ENCODE data around the gene NT5C1B. TPM values are rescaled to one million over a fixed set of nuclear protein-coding genes. Genes with fewer than 3 reads are reported as not detected.

Gene NT5C1B
- total RNA-seq, 4 donors from 2014 or later, result not detected

DNA sequence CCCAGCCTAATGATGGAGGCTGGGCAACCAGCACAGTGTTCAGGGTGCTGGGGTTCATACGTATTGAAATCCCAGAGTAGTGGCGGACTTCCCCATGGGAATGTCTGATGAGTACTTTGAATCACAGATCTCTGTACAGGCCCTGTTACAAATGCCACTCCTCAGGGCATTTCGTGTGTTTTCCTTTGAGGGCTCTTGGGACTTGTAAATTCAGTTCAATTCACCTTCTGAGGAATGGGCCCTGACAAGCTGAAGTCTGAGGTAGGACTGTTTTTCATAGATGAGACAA lies 28.6 kb downstream of the NT5C1B start:
- DNase-seq, result no peak
- Histone ChIP-seq H3K9me3 (no peaks in the 10 kb centered on the region), H3K4me1 (peaks cover 0 to 10% of the 10 kb centered on the region in 2 donors), H3K27me3 (no peaks in the 10 kb centered on the region), H3K27ac (peak overlapping the region; percentile 89 to 98), H3K4me3 (peak overlapping the region; percentile 62 to 87), H3K36me3 (no peaks in the 10 kb centered on the region)
- TF ChIP-seq, protein P1, sequence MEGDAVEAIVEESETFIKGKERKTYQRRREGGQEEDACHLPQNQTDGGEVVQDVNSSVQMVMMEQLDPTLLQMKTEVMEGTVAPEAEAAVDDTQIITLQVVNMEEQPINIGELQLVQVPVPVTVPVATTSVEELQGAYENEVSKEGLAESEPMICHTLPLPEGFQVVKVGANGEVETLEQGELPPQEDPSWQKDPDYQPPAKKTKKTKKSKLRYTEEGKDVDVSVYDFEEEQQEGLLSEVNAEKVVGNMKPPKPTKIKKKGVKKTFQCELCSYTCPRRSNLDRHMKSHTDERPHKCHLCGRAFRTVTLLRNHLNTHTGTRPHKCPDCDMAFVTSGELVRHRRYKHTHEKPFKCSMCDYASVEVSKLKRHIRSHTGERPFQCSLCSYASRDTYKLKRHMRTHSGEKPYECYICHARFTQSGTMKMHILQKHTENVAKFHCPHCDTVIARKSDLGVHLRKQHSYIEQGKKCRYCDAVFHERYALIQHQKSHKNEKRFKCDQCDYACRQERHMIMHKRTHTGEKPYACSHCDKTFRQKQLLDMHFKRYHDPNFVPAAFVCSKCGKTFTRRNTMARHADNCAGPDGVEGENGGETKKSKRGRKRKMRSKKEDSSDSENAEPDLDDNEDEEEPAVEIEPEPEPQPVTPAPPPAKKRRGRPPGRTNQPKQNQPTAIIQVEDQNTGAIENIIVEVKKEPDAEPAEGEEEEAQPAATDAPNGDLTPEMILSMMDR (IDR thresholded peaks at IDR 0.05), result no peak
- no peak for TF ChIP-seq POLR2A (IDR thresholded peaks at IDR 0.05)
- intact Hi-C loops (cut with DNase I; ENCODE audit: low total_unique reads), result no loop called here

DNA sequence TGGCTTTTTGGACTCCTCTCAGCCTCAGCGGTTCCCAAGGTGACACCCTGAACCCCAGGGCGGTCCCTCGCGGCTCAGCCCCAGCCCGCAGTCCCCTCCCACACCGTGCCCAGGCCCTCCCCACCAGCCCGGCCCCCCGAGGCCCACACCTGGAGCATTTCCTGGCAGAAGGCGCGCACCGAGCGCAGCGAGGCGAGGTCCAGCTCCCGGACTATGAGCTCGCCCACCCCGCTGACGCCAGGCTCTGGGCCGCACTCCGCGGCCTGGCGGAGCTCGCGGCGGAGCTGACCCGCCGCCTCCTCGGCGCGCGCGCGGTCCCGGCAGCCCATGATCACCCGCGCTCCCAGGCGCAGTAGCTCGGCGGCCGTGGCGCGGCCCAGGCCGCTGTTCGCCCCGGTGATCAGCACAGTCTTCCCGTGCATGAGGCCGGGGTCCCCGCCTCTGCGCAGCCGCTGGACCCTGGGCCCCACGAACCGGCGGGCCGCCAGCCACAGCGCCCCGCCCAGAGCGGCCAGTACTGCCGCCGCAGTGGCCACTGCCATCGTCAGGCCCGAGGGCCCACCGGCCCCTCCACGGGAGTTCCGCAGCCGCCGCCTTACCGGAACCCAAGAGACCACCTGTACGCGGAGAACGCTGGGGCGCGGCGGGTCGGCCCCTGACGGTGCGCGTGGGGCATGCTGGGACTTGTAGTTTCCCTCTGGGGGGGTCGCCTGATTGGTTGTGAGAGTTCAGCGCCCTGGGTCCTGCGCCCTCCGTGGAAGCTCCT lies 29.2 kb downstream of the NT5C1B start, which contains the start of gene RDH14:
RDH14 (minus strand) TSS at position 623 of the 766 bp plus-strand sequence; CDS start at position 542, 81 bp downstream.
- H3K27me3 ChIP-seq, result no peaks in the 10 kb centered on the region
- no peaks in the 10 kb centered on the region for H3K9me3 ChIP-seq
- intact Hi-C loops (cut with DNase I; ENCODE audit: low total_unique reads), result no loop called here
- peak within 1 kb of the TSS; percentile 89 to 98 for H3K27ac ChIP-seq
- peaks cover 0 to 10% of the 10 kb centered on the region in 2 donors for H3K4me1 ChIP-seq
- DNase-seq, result peak; percentile 96
- peak within 1 kb of the TSS; percentile 62 to 87 for H3K4me3 ChIP-seq
- H3K36me3 ChIP-seq, result no peaks in the 10 kb centered on the region
- peak; percentile 54 to 82 for TF ChIP-seq POLR2A (IDR thresholded peaks at IDR 0.05)
- TF ChIP-seq, protein P1 (IDR thresholded peaks at IDR 0.05), result peak in 1 of 4 experiments; percentile 38

DNA sequence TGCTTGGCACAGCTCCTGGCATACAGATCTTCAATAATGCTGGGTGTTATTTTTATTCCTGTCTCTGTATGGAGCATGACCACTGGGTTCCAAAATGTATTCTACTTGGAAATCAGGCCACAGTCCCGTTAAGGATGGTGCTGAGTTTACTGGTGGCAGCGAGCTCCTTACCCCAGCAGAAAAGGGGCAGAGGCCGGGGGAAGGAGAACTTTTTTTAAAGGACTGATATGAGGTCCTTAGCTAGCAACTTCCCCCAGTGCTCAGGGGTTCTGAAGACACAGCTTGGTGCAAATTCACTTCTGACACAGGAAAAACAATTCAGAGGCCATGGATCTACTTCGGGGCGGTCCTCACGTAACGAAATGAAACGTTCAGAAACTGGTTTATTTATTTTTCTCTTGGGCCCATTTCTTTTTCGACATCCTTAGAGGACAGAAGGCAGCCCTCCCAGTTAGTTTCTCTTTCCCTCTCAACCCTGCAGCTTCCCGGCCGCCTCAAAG lies 29.8 kb downstream of the NT5C1B start:
- H3K4me1 ChIP-seq, result peaks cover 0 to 10% of the 10 kb centered on the region in 2 donors
- DNase-seq, result no peak
- H3K36me3 ChIP-seq, result no peaks in the 10 kb centered on the region
- no peaks in the 10 kb centered on the region for H3K27me3 ChIP-seq
- TF ChIP-seq POLR2A (IDR thresholded peaks at IDR 0.05), result no peak
- TF ChIP-seq, protein P1 (IDR thresholded peaks at IDR 0.05), result no peak
- H3K27ac ChIP-seq, result peak overlapping the region; percentile 89 to 98
- peak overlapping the region; percentile 62 to 87 for H3K4me3 ChIP-seq
- H3K9me3 ChIP-seq, result no peaks in the 10 kb centered on the region
- intact Hi-C loops (cut with DNase I; ENCODE audit: low total_unique reads), result no loop called here

DNA sequence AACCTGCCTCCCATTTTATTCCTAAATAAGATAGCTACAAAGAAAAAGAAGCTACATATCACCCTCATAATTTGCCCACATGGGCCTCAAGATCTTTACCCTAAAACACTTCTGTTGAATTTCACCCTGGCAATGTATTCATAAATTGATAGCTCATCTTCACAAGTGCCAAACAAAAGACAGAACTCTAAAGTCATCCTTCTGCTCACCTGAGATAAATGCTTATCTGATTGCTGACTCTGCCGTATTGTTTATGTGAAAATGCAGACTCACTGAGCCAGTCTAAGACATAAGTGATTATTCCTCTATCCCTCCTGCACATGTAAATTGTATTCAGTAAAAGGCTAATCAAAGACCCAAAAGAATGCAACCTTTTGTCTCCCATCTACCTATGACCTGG lies 30.9 kb downstream of the NT5C1B start:
- intact Hi-C loops (cut with DNase I; ENCODE audit: low total_unique reads), result no loop called here

DNA sequence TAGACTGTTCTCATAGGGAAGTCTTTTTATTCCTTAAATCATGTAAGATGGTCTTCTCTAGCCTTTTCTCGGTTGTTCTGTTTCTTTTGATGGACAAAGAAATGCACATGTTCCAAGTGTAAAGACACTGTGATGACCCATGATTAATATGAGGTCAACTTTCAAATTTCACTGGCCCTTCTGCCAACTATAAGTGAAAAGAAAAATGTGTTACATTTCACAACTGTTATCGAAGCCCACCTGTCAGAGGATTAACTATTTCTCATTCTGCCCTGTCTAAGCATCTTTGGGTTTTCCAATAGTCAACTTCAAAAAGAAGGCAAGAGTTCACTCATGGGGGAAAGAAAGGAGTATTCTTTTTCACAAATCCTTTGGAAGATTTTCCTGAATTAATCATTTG lies 32.2 kb downstream of the NT5C1B start:
- DNase-seq, result no peak
- no peaks in the 10 kb centered on the region for H3K9me3 ChIP-seq
- H3K36me3 ChIP-seq, result no peaks in the 10 kb centered on the region
- TF ChIP-seq, protein P1 (IDR thresholded peaks at IDR 0.05), result no peak
- TF ChIP-seq POLR2A (IDR thresholded peaks at IDR 0.05), result no peak
- H3K27ac ChIP-seq, result no peak overlapping the region
- intact Hi-C loops (cut with DNase I; ENCODE audit: low total_unique reads), result no loop called here
- peaks cover 0 to 10% of the 10 kb centered on the region in 2 donors for H3K4me1 ChIP-seq
- no peak overlapping the region for H3K4me3 ChIP-seq
- no peaks in the 10 kb centered on the region for H3K27me3 ChIP-seq

More for the DNA sequence above, 30.9 kb downstream of the NT5C1B start:
- Histone ChIP-seq H3K4me3 (no peak overlapping the region), H3K27ac (no peak overlapping the region), H3K36me3 (no peaks in the 10 kb centered on the region), H3K4me1 (peaks cover 0 to 10% of the 10 kb centered on the region in 2 donors), H3K9me3 (no peaks in the 10 kb centered on the region), H3K27me3 (no peaks in the 10 kb centered on the region)
- no peak for TF ChIP-seq POLR2A (IDR thresholded peaks at IDR 0.05)
- TF ChIP-seq, protein P1 (IDR thresholded peaks at IDR 0.05), result no peak
- DNase-seq, result no peak
